SH-SY5Y (cell line): ENCODE measurements around the gene GPR82.

Experiments used
- GATA2 ChIP-seq: IDR thresholded peaks from 2 replicates; pipeline ENCODE4 v1.6.1; 2011; ENCODE audit warnings: mild to moderate bottlenecking, low read depth, low read length
- GATA3 ChIP-seq: IDR thresholded peaks from 2 replicates; pipeline ENCODE4 v1.6.1; 2011; ENCODE audit warnings: low read depth, mild to moderate bottlenecking, low read length, moderate library complexity

- TF ChIP-seq GATA3 (no peak), GATA2 (no peak)
Measured at GRCh38 chrX:41739871-41740270, 15.9 kb downstream of the GPR82 start.
